Activated CD8-positive, alpha-beta memory T cell treated with anti-CD3 and anti-CD28 coated beads, Interleukin-2, amount 50 U/mL, for 24 hours (primary cell): ENCODE results near the gene GREM2.

Experiments used
- DNase-seq: peaks from one replicate; pipeline ENCODE4 v3.0.0-alpha.2; 2020; ENCODE audit errors: extremely low read depth

GREM2 gene

GRCh38 chr1:240611619-240612480, at the start of gene GREM2:
Gene GREM2 (minus strand): TSS chr1:240612155. CDS start chr1:240493475, 118,680 bp downstream.
- DNase-seq, result no peak

DNA sequence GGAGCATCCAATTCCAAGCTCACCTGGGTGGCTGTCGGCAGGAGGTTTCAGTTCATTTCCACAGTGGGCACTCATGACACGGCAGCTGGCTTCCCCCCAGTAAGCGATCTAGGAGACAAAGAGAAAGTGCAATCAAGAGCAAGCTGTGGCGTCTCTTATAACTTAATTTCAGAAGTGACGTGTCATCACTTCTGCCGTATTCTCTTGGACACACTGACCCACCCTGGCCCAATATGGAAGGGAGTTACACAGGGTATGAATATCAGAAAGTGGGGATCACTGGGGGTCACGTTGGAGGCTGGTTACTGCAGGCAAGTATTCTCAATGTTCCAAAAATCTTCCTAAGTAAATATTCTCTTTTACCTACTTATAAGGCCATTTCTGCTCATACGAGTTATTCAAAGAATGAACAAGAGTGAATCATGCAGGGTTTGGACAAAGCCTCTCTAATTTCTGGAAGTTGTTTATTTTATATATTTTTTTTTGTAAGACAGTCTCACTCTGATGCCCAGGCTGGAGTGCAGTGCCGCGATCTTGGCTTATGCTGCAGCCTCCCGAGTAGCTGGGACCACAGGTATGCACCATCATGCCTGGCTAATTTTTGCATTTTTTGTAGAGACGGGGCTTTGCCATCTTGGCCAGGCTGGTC, 46.5 kb upstream of the GREM2 start:
- DNase-seq, result no peak

DNA sequence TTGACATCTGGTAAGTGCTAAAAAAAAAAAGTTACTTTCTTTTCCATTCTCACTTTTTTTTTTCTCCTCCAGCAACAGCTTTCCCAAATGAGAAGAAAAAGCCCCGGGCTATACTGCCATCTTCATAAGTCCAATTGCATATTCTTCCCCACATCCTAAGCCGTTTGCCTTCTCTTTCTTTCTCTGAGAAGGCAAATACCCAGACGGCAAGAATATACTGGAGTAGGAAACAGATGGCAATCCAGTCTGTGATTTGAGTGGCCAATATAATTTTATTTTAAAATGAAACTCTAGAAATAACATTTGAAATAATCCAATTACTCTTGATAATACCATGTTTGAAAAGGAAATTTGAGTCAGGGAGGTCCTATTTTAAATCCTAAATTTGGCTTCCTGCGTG, 44.6 kb upstream of the GREM2 start:
- no peak for DNase-seq

- no peak for DNase-seq
Observed at GRCh38 chr1:240652961-240653409, 41.0 kb upstream of the GREM2 start.

- no peak for DNase-seq
Observed at GRCh38 chr1:240652549-240652948, 40.6 kb upstream of the GREM2 start.

DNA sequence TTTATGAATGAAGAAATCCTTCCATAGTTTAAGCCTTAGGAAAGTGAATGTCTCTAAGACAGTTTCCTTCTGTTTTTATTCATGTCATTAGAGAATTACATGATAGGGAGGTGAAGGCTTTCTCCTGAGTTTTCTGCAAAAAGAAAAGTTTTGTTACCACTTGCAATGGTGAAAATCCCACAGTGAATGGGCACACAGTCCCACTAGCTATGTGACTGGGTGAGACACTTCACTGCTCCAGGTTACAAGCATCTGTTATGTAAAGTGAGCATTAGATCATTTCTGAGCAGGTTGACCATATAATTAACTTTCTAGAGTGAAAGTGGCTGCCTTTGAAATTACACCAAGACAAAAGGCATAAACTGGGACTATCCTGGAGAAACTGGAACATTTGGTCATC, 38.9 kb upstream of the GREM2 start:
- DNase-seq, result no peak

GRCh38 chr1:240649733-240650721, 38.1 kb upstream of the GREM2 start:
- no peak for DNase-seq

GRCh38 chr1:240646571-240647240, 34.8 kb upstream of the GREM2 start:
- DNase-seq, result no peak

DNA sequence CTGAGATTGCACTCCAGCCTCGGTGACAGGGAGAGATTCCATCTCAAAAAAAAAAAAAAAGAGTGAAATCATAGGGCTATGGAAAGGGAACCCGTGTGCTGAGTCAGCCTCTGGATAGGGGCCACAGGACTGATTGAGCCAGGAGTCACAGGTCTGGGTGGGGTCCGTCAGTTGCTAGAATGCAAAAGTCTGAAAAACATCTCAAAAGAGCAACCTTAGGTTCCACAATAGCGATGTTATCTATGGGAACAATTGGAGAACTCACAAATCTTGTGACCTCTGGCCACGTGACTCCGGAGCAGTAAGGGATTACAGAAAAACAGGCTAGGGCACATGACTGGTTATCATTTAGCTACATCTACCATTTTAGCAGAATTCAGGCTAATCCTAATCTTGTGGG, 32.8 kb upstream of the GREM2 start:
- DNase-seq, result no peak

DNA sequence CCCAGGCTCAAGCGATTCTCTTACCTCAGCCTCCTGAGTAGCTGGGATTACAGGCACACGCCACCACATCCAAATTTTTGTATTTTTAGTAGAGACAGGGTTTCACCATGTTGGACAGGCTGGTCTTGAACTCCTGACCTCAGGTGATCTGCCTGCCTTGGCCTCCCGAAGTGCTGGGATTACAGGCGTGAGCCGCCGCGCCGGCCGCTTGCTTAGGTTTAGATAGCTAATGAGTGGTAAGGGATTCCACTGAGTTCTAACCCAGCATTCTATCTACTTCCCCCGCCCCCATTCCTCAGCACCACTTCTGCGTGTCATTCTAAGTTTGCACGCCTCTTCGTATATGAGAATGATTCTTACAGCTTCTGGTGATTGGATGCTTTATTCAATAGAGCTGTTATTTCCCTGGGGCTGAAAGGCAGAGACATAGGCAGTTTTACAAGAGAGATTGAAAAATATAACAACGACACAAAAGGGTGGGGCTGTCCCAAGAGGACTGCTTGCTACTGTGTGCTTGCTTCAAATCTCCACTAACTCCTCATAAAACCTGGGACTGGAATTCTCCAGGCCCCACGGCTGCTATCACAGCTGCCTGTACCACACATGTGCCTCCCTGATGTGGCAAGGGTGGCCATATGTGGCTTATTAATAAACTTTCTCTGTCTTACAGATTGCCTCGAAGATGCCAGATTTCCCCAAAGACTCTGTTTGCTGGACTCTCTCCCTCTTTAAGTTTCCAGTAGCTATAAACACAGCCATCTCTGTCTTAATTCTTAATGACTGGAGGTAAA, 23.7 kb upstream of the GREM2 start:
- DNase-seq, result no peak

- no peak for DNase-seq
Observed at GRCh38 chr1:240630409-240630808, 18.5 kb upstream of the GREM2 start.

GRCh38 chr1:240621249-240621648, 9.3 kb upstream of the GREM2 start:
- no peak for DNase-seq

- DNase-seq, result no peak
Observed at GRCh38 chr1:240619906-240620621, 8.1 kb upstream of the GREM2 start.

GRCh38 chr1:240619357-240619756, 7.4 kb upstream of the GREM2 start:
- DNase-seq, result no peak

GRCh38 chr1:240618946-240619345, 7.0 kb upstream of the GREM2 start:
- DNase-seq, result no peak

- DNase-seq, result no peak
Observed at GRCh38 chr1:240616018-240616417, 4.1 kb upstream of the GREM2 start.

DNA sequence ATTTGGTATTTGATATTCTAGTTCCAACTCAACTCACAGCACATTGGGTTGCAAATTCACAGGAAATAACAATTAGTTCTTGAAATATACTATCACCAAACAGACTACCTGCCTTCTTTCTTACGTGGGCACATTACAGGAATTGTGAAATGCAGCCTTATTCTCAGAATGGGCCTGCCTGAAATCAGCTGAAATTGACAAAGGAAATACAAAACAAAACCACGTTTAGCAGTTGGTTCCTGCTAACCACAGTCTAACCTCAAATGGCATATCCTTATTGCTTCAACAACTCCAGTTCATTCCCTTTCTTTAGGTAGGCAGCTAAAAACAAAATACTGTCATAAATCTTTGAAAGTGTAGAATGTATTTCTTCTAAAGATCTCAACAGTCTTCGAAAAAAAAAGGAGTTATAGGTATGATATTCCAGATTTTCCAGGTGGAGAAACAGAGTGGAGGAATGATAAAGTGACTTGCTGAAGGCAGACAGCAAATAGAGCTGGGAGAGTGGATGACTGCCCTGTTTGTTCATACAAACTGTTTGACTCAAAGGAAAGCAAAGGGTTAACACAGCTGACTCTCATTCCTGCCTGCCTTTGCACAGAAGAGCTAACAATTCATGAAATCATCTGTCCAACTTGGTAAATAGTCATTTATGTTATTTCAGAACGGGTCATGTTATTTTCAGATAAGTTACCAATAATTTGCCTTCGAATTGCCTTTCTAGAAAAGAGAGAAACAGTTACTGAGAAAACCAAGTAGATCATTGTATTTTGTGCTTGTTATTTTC, 1.6 kb upstream of the GREM2 start:
- DNase-seq, result no peak

DNA sequence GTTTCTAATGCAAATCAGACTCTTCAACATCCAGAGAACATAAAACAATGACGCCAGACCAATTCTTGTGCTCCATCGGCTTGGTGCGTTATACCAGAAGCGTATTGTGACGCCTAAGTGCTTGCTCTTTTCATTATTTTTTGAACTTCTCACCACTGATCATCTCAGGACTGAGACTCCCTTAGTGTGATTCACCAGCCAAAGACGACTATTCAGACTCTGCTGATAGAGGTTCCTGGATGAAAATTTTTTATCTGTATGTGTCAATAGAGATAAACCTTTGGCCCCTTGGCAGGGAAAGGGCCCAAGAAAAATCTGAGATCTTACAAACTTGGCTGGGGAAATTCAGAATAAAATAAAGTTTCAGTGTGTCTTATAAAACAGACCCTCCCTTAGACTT, 856 bp upstream of the GREM2 start:
- DNase-seq, result no peak

DNA sequence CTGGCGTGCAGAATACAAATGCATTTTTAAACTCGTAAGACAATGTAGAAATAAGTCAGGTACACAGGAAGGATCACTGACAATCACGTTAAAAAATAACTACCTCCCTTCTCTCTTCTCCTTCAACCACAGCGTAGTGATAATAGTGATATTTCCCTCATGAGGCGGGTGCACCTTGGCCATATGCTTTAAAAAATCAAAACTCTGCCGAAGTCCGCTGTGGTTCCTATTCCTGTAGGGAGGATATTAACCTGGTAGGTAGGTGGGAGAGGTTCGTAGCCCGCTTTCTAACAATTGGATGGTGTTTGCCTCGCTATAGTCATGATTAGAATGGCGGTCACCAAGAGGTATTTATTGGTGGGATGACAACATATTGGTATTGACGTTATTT, 732 bp downstream of the GREM2 start:
- DNase-seq, result no peak
